T-helper 2 cell treated with Interferon-gamma antibody and Interleukin-4, amounts not matched to agents 100 ng/mL and 5 ng/mL, for 36 hours (primary cell): Measurements from ENCODE around the gene TMCO5A. TPM values are rescaled to one million over a fixed set of nuclear protein-coding genes. Genes with fewer than 3 reads are reported as not detected.
"Not testable (repeated sequence)": the region's sequence is repeated elsewhere in the genome, so short reads cannot be mapped to it uniquely, and the experiment has no call there.

Experiments
- intact Hi-C: fragments of 100-400 bp; cut with micrococcal nuclease; formaldehyde crosslinking; loops from one replicate; pipeline ENCODE4 v1.15.1; 2023
- total RNA-seq: library from RNA; stranded (reverse); gene quantifications from 2 replicates; pipeline ENCODE4 v1.2.3, GENCODE V29; 2022

The TMCO5A gene
- not detected in 2 replicates for total RNA-seq

DNA sequence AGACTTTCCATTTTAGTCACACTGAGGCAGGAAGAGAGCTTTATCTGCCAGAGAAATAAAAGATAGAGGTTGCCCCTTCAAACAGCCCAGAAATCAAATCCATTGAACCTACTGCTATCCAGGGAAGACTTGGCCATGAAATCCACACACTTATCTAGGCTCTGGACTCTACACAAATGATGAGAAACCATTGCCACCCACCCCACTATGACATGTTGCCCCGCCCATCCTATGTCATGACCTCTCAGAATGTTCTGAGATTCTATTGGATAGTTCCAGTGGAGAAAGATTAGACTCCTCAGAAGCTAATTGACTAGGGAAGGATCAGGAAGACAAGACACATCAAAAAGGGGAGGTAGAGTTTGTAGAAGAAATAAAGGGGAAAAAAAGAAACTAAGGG is at the start of gene TMCO5A:
TSS of gene TMCO5A (plus strand) at position 301 of the 400 bp plus-strand sequence. CDS start 1,684 bp downstream, outside the sequence.
- intact Hi-C loops: no loop called here

DNA sequence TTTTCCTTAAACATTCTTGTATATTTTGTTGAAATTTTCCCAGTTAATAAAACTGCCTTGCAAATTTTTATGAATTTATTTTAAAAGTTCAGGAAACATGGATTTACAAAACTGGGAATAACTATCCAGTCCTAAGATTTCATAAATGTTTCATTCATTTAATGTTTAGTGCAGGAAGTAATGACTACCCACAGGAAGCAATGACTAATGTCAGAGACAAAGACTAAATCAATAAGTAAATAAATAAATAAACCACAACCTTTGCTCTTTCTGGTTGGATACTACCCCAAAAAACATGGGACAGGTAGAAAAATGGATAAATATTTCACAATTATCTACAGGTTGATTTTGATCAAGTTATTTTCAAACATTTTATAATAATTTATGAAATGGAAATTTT is 48.8 kb upstream of the TMCO5A start:
- intact Hi-C loops: no loop called here

DNA sequence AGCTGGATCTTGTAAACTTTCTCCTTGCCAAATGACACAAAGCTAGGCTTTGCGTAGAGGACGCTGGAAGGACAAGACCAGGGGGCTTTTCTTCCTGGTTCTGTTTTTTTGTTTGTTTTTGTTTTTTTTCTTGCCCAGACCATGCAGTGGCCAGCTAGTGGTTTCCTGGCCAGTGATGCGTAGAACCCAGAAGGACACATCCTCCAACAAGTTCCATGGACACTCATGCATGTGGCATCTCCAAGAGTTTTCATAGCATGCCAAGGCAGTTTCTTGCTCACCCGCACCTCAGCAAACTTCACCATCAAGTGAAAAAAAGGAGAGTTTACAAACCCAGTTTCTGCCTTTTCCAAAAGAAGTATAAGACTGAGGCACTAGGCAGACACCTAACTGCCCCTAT is 46.1 kb upstream of the TMCO5A start:
- intact Hi-C loops: no loop called here

DNA sequence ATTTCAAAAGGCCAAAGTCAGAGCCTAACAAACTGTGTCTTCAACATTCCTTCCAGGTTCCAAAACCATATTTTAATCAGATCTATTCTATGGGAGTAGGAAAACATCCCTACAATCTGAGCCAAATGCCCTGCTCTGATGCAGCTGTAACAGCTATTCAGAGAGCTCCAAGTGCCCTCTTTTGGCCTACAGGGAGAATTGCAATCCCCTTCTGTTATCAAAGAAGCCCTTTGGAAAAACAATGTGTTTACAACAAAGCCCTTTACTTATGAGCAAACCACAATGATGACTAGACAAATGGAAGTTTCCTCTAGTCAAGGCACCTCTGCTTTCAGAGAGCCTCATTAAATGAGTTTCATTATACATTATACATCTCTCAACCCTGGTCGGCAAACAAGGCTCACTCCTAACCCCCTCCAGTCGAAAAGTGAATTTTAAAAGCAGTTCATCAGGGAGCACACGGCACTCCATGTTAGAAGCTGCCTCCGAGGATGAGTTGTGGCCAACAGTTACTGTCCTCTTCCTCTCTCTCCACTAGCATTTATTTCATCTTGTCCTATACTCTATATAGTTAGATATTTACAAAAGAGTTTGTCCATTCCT is 42.6 kb upstream of the TMCO5A start:
- intact Hi-C loops: no loop called here

GRCh38 chr15:37893309-37893708 is 41.1 kb upstream of the TMCO5A start:
- intact Hi-C loops: no loop called here

DNA sequence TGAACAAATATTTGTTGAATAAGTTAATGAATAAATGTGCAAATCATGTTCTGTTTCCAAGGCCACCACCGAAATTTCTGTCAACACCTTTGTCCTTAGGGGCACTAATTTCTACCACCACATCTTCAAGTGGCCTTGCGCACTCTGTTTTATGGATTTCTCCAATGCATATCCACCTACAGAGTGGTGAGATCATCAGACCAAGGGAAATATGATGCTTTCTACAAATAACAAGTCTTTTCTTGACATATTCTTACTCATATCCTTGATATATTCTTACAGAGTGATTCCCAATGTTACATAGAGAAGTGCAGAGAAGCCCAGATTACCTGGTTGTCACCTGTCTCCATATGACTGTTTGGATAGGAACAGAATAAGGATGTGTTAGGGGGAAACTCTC is 36.1 kb upstream of the TMCO5A start:
- intact Hi-C loops: no loop called here

DNA sequence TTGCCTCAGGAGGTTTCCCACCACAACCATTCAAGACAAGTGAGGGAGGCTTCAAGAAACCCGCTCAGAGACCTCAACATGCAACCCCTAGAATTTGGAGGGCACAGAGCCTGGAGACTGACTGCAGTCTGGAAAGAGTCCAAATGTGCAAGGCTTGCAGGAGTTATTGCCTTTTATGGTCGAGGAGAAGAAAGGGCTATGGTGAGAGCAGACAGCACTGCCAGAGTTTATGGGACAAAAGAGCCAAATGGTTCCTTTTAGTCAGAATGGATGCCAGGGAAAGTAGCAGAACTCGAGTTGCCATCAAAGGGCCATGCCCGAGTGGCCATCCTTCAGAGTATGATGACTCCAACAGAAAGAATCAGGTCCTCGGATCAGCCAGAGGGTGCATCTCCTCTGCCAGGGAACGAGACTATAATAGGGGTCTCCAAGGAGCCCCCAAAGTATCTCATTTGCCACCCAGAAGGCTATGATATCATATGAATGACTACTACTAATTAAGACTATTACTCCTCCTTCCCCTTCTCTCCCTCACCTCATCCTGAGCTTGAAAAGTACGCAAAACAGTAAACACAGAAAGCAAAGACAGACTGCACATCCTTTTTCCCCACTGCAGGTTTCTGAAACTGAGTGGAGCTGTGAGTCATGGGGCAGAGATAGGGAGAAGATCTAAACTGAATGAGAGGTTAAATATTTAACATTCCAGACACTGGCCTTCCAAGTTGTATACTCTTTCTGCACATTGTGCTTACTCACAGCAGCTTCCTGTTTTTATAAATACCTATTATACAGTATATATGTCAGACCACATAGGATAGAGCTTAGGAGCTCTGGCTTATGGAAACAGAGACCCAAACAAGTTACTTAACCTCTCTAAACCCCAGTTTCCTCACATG is 33.9 kb upstream of the TMCO5A start:
- intact Hi-C loops: no loop called here

DNA sequence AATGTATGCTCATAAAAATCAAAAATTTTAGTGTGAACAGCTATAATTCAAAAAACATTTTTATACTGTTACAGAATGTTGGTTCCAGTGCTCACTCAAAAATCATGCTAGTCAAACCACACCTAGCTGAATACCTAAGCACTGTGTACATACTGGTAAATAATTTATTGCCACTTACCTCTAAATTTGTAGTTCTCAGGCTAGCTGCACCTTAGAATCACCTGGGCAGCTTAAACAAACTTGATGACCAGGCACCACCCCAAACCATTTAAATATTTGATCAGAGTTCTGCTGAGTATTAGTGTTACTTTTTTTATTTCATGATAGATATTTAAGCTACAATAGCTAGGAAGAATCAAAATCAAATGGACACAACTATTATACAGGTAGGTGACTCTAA is 32.3 kb upstream of the TMCO5A start:
- intact Hi-C loops: no loop called here

- intact Hi-C loops: no loop called here
Observed at GRCh38 chr15:37903919-37904625, 30.4 kb upstream of the TMCO5A start.

- intact Hi-C loops: no loop called here
Observed at GRCh38 chr15:37907136-37907535, 27.3 kb upstream of the TMCO5A start.

DNA sequence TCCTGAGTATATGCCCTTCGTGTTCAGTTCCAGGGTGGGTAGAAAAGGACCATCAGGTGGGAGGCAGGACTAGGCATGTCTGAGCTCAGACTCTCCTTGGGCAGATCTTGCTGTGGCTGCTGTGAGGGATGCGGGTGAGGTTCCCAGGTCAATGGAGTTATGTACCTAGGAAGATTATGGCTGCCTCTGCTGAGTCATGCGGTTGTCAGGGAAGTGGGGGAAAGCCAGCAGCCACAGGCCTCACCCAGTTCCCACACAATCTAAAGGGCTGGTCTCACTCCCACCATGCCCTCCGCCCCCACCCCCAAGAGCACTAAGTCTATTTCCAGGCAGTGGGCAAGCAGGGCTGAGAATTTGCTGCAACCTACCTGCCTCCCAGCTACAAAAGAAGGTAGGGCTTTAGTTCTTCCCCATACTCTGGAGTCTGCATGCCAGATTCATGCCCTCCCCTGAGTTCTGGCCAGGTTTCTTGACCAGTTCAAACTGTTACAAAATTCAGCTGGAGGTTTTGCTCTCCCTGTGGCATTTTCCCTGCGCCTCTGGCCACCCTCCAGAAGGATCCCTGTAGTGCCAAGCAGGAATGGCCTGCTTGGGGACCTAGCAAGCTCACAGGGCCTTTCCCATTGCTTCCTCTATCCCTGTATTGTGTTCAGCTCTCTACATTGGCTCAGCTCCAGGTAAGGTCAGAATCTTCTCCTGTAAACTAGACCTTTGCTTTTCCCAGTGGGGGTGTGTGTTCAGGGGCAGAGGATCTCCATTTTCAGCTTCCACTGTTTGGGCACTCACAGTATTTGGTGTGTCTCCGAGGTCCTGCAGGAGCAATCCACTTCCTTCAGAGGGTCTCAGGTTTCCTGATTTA is 12.7 kb upstream of the TMCO5A start:
- intact Hi-C loops: no loop called here

- intact Hi-C loops: no loop called here
Observed at GRCh38 chr15:37926136-37926535, 8.3 kb upstream of the TMCO5A start.

DNA sequence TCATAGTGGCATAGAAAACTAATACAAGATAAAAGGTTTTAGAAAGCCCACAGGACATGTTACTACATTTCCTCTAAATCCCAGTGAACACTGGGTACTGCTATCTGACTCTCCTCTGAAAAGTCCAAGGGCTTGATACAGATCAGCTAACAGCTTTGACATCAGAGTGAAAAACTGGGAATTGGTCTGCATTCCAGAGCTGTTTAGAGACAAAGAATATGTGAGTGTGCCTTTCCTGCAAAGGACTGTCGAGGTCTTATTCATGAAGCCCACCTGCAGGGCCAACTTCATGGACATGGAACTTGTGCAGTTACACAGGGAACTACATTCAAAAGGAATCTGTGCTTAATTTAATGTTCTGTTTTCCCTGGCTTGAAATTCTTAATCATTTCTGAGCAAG is 5.2 kb upstream of the TMCO5A start:
- intact Hi-C loops: no loop called here

- intact Hi-C loops: no loop called here
Observed at GRCh38 chr15:37931321-37931720, 3.1 kb upstream of the TMCO5A start.

DNA sequence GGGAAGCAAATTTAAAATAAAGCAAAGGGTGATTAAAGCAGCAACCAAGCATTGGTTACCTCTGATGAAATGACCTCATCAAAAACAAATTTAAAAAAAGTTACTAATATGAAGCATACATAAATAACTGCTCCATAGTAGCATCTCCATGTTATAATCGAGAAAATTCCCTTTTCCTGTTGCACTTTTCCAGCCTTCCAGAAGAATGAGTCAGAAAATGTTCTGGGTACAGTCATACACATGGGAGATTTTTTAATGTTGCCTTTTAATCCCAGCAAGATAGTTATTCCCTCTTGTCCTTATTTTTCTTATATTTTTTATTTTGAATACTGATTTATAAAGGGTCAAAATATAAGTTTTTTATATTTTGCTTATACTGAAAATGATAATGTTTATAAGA is 2.6 kb upstream of the TMCO5A start:
- intact Hi-C loops: no loop called here

GRCh38 chr15:37932549-37932948 is 1.9 kb upstream of the TMCO5A start:
- intact Hi-C loops: no loop called here

DNA sequence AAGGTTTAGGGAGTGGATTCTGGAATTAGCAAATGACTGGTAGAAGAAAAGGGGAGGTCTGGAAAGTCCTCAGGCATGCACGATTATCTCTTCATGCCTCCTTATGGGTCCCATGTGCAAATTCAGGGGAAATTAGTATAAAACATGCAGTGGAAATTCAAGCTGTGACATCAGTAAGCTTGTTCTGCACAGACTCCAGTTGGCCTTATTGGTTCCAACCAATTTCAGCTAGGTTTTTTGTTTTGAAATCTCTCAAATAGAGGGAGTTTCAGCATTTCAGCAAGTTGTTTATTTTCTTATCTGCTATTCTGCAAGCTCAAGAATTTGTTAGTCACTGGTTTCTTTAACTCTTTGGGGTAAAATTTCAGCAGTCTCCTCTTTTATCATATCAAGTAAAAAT is 774 bp upstream of the TMCO5A start:
- intact Hi-C loops: no loop called here

DNA sequence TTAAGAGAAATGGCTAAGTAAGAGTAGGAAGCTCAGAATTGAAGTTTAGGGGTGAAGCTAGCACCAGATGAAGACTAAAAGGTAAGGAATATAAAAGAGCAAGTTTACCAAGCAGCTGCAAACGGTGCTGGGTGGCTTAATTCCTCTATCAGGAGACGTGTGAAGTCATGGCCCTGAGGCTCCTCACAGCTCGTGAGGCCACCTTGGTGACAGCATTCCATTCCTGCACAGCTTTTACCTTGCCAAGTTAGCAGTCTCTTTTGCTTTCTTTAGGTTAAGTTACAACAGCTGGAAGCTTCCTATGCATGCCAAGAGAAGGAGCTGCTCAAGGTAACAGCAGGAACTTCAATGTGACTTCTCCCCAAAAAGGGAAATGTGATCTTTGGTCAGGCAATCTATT is 6.4 kb downstream of the TMCO5A start:
- intact Hi-C loops: no loop called here

GRCh38 chr15:37941779-37942178 is 7.3 kb downstream of the TMCO5A start:
- intact Hi-C loops: no loop called here

DNA sequence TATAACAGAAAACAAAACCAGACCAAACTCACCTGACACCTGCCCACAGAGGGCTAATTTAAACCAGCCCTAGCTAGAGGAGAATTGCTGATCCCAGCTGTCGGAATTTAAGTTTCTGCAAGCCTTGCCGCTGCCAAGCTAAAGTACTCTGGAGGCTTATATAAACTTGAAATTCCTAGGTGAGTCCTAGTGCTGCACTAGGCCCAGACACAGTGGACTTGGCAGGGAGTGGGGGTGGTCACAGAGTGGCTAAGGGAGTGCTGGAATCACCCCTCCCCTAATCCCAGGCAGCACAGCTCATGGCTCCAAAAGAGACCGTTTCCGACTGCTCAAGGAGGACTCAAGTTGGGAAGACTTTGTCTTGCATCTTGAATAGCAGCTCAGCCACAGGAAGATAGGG is 17.6 kb downstream of the TMCO5A start:
- intact Hi-C loops: no loop called here

DNA sequence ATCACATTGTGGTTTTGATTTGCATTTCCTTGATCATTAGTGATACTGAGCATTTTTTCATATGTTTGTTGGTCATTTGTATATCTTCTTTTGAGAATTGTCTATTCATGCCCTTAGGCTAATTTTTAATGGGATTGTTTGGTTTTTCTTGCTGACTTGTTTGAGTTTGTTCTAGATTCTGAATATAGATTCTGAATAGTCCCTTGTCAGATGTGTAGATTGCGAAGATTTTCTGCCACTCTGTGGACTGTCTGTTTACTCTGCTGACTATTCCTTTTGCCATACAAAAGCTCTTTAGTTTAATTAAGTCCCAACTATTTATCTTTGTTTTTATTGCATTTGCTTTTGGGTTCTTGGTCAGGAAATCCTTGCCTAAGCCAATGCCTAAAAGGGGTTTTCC is 26.3 kb downstream of the TMCO5A start:
- intact Hi-C loops: not testable (repeated sequence)
